Heart right ventricle (tissue), 16 donors: ENCODE data around the gene LRFN4. TPM values are rescaled to one million over a fixed set of nuclear protein-coding genes. Genes with fewer than 3 reads are reported as not detected.

Experiments
- ATAC-seq, 8 donors: fragments of 200-7000 bp; cut with Tn5 transposase; one replicate each; pipeline ENCODE4 v1.9.1; 2020; ENCODE audit warnings: mild to moderate bottlenecking in 8 of 8, moderate library complexity in 8 of 8, moderate number of reproducible peaks in 1 of 8
- DNase-seq, 2 donors: peaks; one replicate each; pipeline ENCODE4 v3.0.0-alpha.2; 2020
- H3K27ac ChIP-seq, 10 donors: fragments of 200-600 bp; sonication (generic) in 2 of 10; one replicate each; pipeline versions ENCODE4 v1.5.0 to v1.8.0; 2020 to 2022; ENCODE audit warnings: mild to moderate bottlenecking in 3 of 10
- H3K27me3 ChIP-seq, 7 donors: fragments of 200-600 bp; one replicate each; pipeline ENCODE4 v1.8.0; 2021 to 2022; ENCODE audit warnings: mild to moderate bottlenecking in 2 of 7
- H3K36me3 ChIP-seq, 9 donors: fragments of 200-600 bp; sonication (generic) in 1 of 9; one replicate each; pipeline versions ENCODE4 v1.5.0 to v1.8.0; 2020 to 2022; ENCODE audit warnings: mild to moderate bottlenecking in 2 of 9
- H3K4me1 ChIP-seq, 9 donors: fragments of 200-600 bp; sonication (generic) in 1 of 9; one replicate each; pipeline versions ENCODE4 v1.5.0 to v1.8.0; 2020 to 2022; ENCODE audit warnings: mild to moderate bottlenecking in 4 of 9
- H3K4me3 ChIP-seq, 10 donors: fragments of 200-600 bp; sonication (generic) in 2 of 10; one replicate each; pipeline versions ENCODE4 v1.5.0 to v1.8.0; 2020 to 2022; ENCODE audit warnings: mild to moderate bottlenecking in 7 of 10, moderate library complexity in 2 of 10
- H3K9me3 ChIP-seq, 11 donors: fragments of 200-600 bp in 10 of 11; sonication (generic) in 2 of 11; one replicate each; pipeline versions ENCODE4 v1.5.0 to v1.8.0; 2013 to 2022; ENCODE audit warnings: mild to moderate bottlenecking in 2 of 11, control low read depth in 1 of 11, moderate library complexity in 1 of 11
- WGBS, 2 donors: extraction: QIAGEN DNeasy Blood & Tissue Kit; methylation state at CpG; one replicate each; pipeline ENCODE4 v1.1.7; 2013; ENCODE audit warnings: inconsistent platforms in 1 of 2; 5-methylcytosine and 5-hydroxymethylcytosine counted together
- intact Hi-C, 10 donors: fragments of 100-400 bp; cut with DNase I; formaldehyde crosslinking; loops; one replicate each; pipeline versions ENCODE4 v1.11.1 to v1.14.2; 2022
- polyA plus RNA-seq, 2 donors: library from polyadenylated mRNA; stranded (reverse); fragments of 200-250 nt; gene quantifications; one replicate each; pipeline ENCODE4 v1.2.3, GENCODE V29; 2013
- total RNA-seq, 10 donors: library from RNA; stranded (reverse); fragmentation: NEBNext Ultra II Directional in 3 of 10; extraction: Animal tissue kit (Norgen Biotek cat#: 25700) in 3 of 10; gene quantifications; one replicate each; pipeline versions ENCODE4 v1.2.1 to v1.2.4, GENCODE V29; 2021 to 2023
- TF ChIP-seq, protein P1 (sequence below), 9 donors: fragments of 200-600 bp; sonication (generic) in 2 of 9; IDR thresholded peaks; one replicate each; pipeline versions ENCODE4 v1.5.0 to v1.8.0; 2021 to 2022; ENCODE audit warnings: antibody characterized with exemption in 9 of 9, mild to moderate bottlenecking in 5 of 9, moderate library complexity in 1 of 9
- donor health status: Arrhythmogenic right ventricular cardiomyopathy.
- donor health status: ischemic (EF 13 %, LVEDD 7.1; RV severe dilation, severe dysfunction).
- donor health status: healthy with polysubstance abuse.
- donor health status: DM: no; HTN: yes; CAD: no.
- donor health status: DM: no; HTN: no; CAD: no.
- donor health status: ischemic (EF 25% LVEDD 6.9; RV normal size, moderate dysfunction).
- donor health status: ischemic (EF 25% LVEDD 5.7; RV mildly dilated, moderate dysfunction).
- donor health status: healthy.
- donor health status: DM: yes; HTN: yes; CAD: no.
- donor health status: Ischemic cardiomyopathy.
- donor health status: ischemic (EF 35%, LVEDD 5.7; RV mildly dilated, moderate dysfunction).
- donor health status: nonischemic (EF 11% LVEDD 7.7; RV severe dilation, severe dysfunction).
- donor health status: DM: yes; HTN: yes; CAD: no.
- donor health status: PGD.
- donor health status: ischemic (EF 29% LVEDD 5.4; RV normal size, mild dysfunction).
- donor health status: nonischemic (EF 23%, LVEDD 6.1; RV moderate dilation, normal function).

LRFN4 gene
- total and polyA plus RNA-seq, 12 donors: 9.1 to 33.1 (median 13.9) TPM

DNA sequence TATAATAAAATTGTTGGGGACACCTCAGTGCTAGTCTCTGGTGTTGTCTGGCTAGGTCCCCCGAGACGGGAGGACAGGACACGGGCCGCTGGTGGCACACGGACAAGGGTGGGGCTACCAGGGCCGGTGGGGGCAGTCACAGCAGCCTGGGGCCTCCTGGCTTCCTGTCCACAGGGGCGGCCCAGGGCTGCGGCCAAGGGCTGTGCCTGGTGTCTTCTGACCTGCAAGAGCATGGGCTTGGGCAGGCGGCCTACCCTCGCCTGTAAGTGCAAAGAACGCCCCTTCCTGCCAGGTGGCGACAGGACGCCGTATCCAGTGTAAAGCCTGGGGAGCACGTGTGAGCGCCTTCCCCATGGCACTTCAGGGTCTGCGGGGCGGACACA is 3.6 kb downstream of the LRFN4 start:
- Histone ChIP-seq H3K36me3 (peaks cover 0 to 12% (median 0%) of the 10 kb centered on the region in 9 donors), H3K4me3 (no peak overlapping the region), H3K27ac (no peak overlapping the region), H3K4me1 (peaks cover 0 to 11% (median 5%) of the 10 kb centered on the region in 9 donors), H3K9me3 (no peaks in the 10 kb centered on the region), H3K27me3 (no peaks in the 10 kb centered on the region)
- intact Hi-C loops: no loop called here
- ATAC-seq (no peak), DNase-seq (no peak)
- TF ChIP-seq, protein P1, sequence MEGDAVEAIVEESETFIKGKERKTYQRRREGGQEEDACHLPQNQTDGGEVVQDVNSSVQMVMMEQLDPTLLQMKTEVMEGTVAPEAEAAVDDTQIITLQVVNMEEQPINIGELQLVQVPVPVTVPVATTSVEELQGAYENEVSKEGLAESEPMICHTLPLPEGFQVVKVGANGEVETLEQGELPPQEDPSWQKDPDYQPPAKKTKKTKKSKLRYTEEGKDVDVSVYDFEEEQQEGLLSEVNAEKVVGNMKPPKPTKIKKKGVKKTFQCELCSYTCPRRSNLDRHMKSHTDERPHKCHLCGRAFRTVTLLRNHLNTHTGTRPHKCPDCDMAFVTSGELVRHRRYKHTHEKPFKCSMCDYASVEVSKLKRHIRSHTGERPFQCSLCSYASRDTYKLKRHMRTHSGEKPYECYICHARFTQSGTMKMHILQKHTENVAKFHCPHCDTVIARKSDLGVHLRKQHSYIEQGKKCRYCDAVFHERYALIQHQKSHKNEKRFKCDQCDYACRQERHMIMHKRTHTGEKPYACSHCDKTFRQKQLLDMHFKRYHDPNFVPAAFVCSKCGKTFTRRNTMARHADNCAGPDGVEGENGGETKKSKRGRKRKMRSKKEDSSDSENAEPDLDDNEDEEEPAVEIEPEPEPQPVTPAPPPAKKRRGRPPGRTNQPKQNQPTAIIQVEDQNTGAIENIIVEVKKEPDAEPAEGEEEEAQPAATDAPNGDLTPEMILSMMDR (IDR thresholded peaks at IDR 0.05): no peak
- 73 to 79% methylated on average over 18 of the region's 18 CpGs for WGBS, 2 donors

DNA sequence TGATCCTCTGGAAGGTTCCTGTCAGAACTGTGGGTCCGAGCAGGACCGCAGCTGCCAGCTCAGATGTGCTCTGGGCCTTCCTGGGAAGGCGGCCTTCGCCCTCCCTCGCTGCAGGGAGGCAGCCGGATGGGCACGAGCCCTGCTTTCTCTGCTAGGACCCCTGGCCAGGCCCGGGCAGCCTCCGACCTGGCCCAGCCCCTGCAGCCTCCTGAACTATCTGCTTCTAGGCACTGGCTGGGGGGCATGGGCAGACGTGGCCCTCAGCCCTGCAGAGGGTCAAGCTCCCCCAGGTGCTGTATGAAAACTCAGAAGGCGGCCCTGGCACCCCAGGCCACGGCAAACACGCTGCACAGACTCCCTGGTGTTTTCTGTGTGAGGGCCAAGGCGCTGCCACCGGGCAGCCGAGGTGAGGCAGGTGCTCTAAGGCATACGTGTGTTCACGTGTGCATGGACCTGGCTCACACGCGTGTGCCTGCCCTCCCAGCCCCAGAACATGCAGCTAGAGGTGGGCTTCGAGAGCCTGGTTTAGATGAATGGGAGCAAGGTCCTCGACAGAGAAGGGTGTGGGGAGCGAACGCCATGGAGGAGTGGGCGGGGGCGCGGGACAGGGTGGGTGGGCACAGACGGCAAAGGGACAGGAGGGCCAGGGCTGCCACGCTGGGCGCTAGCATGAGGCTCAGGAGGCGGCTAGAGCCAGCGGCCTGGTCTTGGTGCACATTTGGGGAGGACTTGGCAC is 4.3 kb downstream of the LRFN4 start:
- Histone ChIP-seq H3K4me3 (no peak overlapping the region), H3K27ac (no peak overlapping the region), H3K4me1 (peaks cover 0 to 6% (median 0%) of the 10 kb centered on the region in 9 donors), H3K9me3 (no peaks in the 10 kb centered on the region), H3K36me3 (peaks cover 0 to 12% (median 0%) of the 10 kb centered on the region in 9 donors), H3K27me3 (no peaks in the 10 kb centered on the region)
- ATAC-seq (no peak), DNase-seq (no peak)
- TF ChIP-seq, protein P1 (IDR thresholded peaks at IDR 0.05): no peak
- 93% methylated on average over 32 of the region's 32 CpGs for WGBS, 2 donors
- intact Hi-C loops: no loop called here

DNA sequence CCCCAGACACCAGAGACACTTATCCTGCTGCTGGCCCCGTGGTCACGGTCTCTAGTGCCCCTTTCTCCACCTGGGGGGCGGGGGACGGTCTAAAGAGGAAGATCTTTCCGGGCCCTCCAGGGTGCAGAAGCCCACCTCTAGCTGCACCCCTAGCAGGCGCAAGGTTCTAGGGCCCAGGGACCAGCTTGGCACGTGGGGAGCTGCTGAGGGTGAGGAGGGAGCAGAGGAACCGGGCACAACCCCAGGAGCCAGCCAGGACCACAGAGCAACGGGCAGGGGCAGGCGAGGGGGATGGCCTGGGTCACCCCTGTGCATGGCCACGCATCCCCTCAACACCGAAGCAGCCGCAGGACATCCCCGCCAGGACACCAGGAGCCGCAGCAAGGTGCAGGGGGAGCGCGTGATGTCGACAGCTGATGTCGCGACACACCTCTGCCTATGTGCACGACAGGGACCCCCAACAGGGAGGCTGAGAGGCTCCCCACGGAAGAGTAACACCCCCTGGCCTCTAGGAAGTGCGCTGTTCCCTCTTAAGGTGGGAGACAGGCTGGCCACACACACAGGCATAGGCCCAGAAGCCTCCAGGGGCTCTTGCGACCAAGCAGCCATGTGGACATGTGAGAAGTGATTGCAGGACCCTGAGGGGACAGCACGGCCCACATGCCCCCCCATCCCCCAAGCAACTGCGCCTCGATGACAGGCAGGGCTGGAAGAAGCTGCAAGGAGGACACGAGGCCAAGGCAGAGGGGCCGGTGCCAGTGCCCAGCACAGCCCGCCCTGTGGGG is 5.1 kb downstream of the LRFN4 start:
- intact Hi-C loops: no loop called here
- WGBS, 2 donors: 91 to 93% methylated on average over 30 of the region's 30 CpGs
- H3K4me3 ChIP-seq: no peak overlapping the region
- DNase-seq: no peak
- TF ChIP-seq, protein P1 (IDR thresholded peaks at IDR 0.05): no peak
- H3K4me1 ChIP-seq: peaks cover 0 to 6% (median 0%) of the 10 kb centered on the region in 9 donors
- ATAC-seq: no peak
- H3K36me3 ChIP-seq: peaks cover 0 to 12% (median 0%) of the 10 kb centered on the region in 9 donors
- no peaks in the 10 kb centered on the region for H3K9me3 ChIP-seq
- no peak overlapping the region for H3K27ac ChIP-seq
- H3K27me3 ChIP-seq: no peaks in the 10 kb centered on the region

DNA sequence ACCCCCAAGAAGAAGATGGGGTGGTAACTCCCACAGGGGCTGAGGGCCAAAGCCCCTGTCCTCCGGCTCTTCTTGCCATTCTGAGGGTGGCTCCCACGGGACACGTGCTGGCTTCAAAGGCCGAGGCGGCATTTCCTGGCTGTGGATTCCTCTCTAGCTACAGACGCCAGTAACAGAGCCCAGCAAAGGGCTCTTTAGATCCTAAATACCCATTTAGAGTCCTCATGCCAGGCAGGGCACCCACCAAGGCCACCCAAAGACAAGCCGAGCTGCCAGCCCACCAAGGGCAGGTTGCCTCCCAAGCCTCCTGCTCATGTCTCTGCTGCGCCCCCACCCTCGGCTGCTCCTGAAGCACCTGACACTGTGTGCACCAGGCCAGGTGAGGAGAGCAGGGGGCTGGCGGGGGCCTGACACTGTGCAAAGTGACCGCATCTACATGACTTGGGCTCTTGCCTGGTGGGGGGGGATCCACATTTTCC is 5.7 kb downstream of the LRFN4 start:
- intact Hi-C loops: no loop called here
- Histone ChIP-seq H3K27ac (no peak overlapping the region), H3K36me3 (peaks cover 0 to 12% (median 0%) of the 10 kb centered on the region in 9 donors), H3K4me1 (peaks cover 0 to 2% (median 0%) of the 10 kb centered on the region in 9 donors), H3K27me3 (no peaks in the 10 kb centered on the region), H3K4me3 (no peak overlapping the region), H3K9me3 (no peaks in the 10 kb centered on the region)
- whole genome bisulfite sequencing, 2 donors: 87 to 90% methylated on average over 11 of the region's 11 CpGs
- ATAC-seq (no peak), DNase-seq (no peak)
- TF ChIP-seq, protein P1 (IDR thresholded peaks at IDR 0.05): no peak
